OCI-LY7 (cell line): ENCODE results near the gene UCK2.

Experiments
- EZH2phosphoT487 ChIP-seq: fragments of 200-600 bp; sonication (generic); IDR thresholded peaks from 2 replicates; pipeline ENCODE4 v1.6.1; 2018; ENCODE audit warnings: low read depth, borderline replicate concordance, mild to moderate bottlenecking, mixed run types, antibody characterized with exemption, low read length, moderate library complexity, mixed read lengths
- TF ChIP-seq, protein P1 (sequence below): fragments of 200-600 bp; sonication (generic); conservative IDR thresholded peaks from 2 replicates; pipeline ENCODE4 v1.5.1; 2014; ENCODE audit warnings: mild to moderate bottlenecking, antibody characterized with exemption, low read length, moderate library complexity, mixed read lengths

DNA sequence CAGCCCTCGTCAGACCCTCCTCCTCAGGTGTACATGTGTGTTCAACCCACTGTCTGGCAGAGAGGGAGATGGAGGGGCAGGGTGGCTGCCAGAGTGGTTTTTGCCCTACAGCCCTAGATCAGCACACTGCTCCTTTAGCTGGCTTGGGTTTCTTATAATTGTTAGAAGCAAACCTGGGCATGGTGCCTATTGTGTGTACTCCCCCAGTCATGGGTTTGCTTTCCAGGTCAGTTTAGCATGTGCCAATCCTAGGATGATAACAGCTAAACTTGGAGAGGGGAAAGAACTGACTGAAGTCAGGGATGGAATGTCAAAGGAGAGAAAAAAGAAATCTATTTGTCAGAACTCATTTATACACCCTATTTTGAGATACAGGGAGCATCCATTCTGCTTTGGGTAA lies 63.3 kb downstream of the UCK2 start:
- TF ChIP-seq, protein P1, sequence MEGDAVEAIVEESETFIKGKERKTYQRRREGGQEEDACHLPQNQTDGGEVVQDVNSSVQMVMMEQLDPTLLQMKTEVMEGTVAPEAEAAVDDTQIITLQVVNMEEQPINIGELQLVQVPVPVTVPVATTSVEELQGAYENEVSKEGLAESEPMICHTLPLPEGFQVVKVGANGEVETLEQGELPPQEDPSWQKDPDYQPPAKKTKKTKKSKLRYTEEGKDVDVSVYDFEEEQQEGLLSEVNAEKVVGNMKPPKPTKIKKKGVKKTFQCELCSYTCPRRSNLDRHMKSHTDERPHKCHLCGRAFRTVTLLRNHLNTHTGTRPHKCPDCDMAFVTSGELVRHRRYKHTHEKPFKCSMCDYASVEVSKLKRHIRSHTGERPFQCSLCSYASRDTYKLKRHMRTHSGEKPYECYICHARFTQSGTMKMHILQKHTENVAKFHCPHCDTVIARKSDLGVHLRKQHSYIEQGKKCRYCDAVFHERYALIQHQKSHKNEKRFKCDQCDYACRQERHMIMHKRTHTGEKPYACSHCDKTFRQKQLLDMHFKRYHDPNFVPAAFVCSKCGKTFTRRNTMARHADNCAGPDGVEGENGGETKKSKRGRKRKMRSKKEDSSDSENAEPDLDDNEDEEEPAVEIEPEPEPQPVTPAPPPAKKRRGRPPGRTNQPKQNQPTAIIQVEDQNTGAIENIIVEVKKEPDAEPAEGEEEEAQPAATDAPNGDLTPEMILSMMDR = no peak
- TF ChIP-seq EZH2phosphoT487 = no peak
